ENCODE data around the gene CYGB.

The CYGB gene

GRCh38 chr17:76537578-76538280, at the start of gene CYGB:
CYGB (minus strand) TSS chr17:76537709; CDS start chr17:76537542, 167 bp downstream.
- no peak for DNase-seq

GRCh38 chr17:76586741-76587487, 49.4 kb upstream of the CYGB start:
- DNase-seq = no peak

- peak; percentile 44 to 46 for DNase-seq
Measured at GRCh38 chr17:76585649-76586593, 48.4 kb upstream of the CYGB start, which contains the start of gene ST6GALNAC2. ST6GALNAC2 (minus strand) TSS chr17:76585860; CDS start chr17:76585808, 52 bp downstream.

- no peak for DNase-seq
Measured at GRCh38 chr17:76585033-76585648, 47.6 kb upstream of the CYGB start.

- DNase-seq = no peak
Measured at GRCh38 chr17:76584427-76585032, 47.0 kb upstream of the CYGB start.

GRCh38 chr17:76582660-76583059, 45.2 kb upstream of the CYGB start:
- DNase-seq = no peak

GRCh38 chr17:76581515-76581914, 44.0 kb upstream of the CYGB start:
- no peak for DNase-seq

- no peak for DNase-seq
Measured at GRCh38 chr17:76579281-76579680, 41.8 kb upstream of the CYGB start.

- no peak for DNase-seq
Measured at GRCh38 chr17:76578376-76578775, 40.9 kb upstream of the CYGB start.

GRCh38 chr17:76577876-76578275, 40.4 kb upstream of the CYGB start:
- DNase-seq = no peak

- no peak for DNase-seq
Measured at GRCh38 chr17:76576189-76576588, 38.7 kb upstream of the CYGB start.

GRCh38 chr17:76575570-76575969, 38.1 kb upstream of the CYGB start:
- DNase-seq = no peak

GRCh38 chr17:76574166-76574565, 36.7 kb upstream of the CYGB start:
- DNase-seq = no peak

GRCh38 chr17:76573096-76573495, 35.6 kb upstream of the CYGB start:
- no peak for DNase-seq

GRCh38 chr17:76572201-76572910, 34.8 kb upstream of the CYGB start:
- no peak for DNase-seq

- no peak for DNase-seq
Measured at GRCh38 chr17:76570877-76571471, 33.5 kb upstream of the CYGB start.

- no peak for DNase-seq
Measured at GRCh38 chr17:76570457-76570856, 32.9 kb upstream of the CYGB start.

- DNase-seq = no peak
Measured at GRCh38 chr17:76569607-76570279, 32.2 kb upstream of the CYGB start.

- DNase-seq = no peak
Measured at GRCh38 chr17:76568811-76569221, 31.3 kb upstream of the CYGB start.

- no peak for DNase-seq
Measured at GRCh38 chr17:76567634-76568432, 30.3 kb upstream of the CYGB start.

Data from CD4-positive, alpha-beta T cell treated with Interleukin-4 for 1 hour (primary cell).